Skeletal muscle tissue (tissue), 4 donors: Measurements from ENCODE around the gene BOC. TPM values are rescaled to one million over a fixed set of nuclear protein-coding genes. Genes with fewer than 3 reads are reported as not detected.

Experiments
- H3K27ac ChIP-seq: one replicate; pipeline ENCODE4 v1.7.0; 2013; ENCODE audit warnings: mild to moderate bottlenecking, low read depth, low read length, inconsistent platforms
- H3K27me3 ChIP-seq, 3 donors: one replicate each; pipeline ENCODE4 v1.7.0; 2013; ENCODE audit warnings: low read length in 3 of 3; ENCODE audit not compliant: control insufficient read depth in 3 of 3, insufficient read depth in 3 of 3
- H3K36me3 ChIP-seq, 3 donors: one replicate each; pipeline ENCODE4 v1.7.0; 2013; ENCODE audit warnings: low read length in 3 of 3; ENCODE audit not compliant: control insufficient read depth in 3 of 3, insufficient read depth in 3 of 3
- H3K4me1 ChIP-seq, 3 donors: one replicate each; pipeline ENCODE4 v1.7.0; 2013; ENCODE audit warnings: low read length in 3 of 3, mild to moderate bottlenecking in 3 of 3; ENCODE audit not compliant: control insufficient read depth in 3 of 3, insufficient read depth in 3 of 3
- H3K4me3 ChIP-seq, 3 donors: one replicate each; pipeline ENCODE4 v1.7.0; 2013; ENCODE audit warnings: low read length in 3 of 3
- H3K9ac ChIP-seq, 3 donors: one replicate each; pipeline ENCODE4 v1.7.0; 2013; ENCODE audit warnings: low read length in 3 of 3, mild to moderate bottlenecking in 3 of 3, moderate library complexity in 2 of 3, low read depth in 1 of 3
- H3K9me3 ChIP-seq, 3 donors: one replicate each; pipeline ENCODE4 v1.7.0; 2013; ENCODE audit warnings: low read length in 3 of 3; ENCODE audit not compliant: control insufficient read depth in 3 of 3
- total RNA-seq: library from RNA; depleted of rRNA; stranded (reverse); fragments of >200 nt; gene quantifications from one replicate; pipeline ENCODE4 v1.2.3, GENCODE V29; 2014
- donor health status: Osteomylitis.

BOC gene
- total RNA-seq: 28.7 TPM

DNA sequence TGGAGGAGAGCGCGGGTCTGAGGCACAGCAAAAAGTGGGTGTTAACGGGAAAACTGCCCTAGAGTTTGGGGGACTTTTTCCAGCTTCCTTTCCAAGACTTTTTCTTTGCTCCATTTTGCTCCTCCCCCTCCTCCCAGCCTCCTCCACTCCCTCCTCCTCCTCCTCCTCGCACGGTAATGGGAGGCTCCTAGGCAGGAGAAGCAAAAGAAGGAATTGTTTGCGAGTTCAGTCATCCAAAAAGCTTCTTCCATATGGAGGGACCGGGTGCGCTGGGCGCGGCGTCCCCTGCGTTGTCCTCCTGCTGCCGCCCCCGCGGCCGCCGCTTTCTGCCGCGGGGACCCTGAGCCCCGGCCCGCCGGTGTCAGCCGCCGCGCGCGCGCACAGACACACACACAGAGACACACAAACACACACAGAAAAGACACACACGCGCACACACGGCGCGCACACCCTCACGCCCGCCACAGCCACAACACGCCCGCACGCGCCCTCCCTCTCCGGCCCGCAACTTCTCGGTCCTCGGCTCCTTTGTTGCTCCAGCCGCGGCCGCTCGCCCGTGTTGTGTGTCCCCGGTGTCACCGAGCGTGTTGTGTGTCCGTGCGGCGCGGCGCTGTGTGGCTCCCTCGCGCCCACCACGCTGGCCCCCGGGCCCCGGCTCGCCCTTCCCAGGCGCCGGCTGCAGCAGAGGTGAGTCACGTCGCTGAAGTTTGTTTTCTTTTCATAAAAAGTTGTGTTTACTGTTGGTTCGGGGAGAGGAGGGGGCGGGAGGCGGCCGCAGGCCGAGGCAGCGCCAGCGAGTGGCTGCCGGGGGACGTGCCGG lies at the start of gene BOC:
Gene BOC, plus strand, starts transcription at position 228 of the 820 bp plus-strand sequence. CDS start 38,246 bp downstream, outside the sequence.
- Histone ChIP-seq H3K9me3 (no peaks in the 10 kb centered on the region), H3K4me1 (peaks cover 10 to 19% (median 13%) of the 10 kb centered on the region in 3 donors), H3K27ac (peak within 1 kb of the TSS; percentile 72), H3K27me3 (peaks cover 11 to 33% (median 25%) of the 10 kb centered on the region in 3 donors), H3K36me3 (peaks cover 0 to 3% (median 0%) of the 10 kb centered on the region in 3 donors), H3K9ac (peak within 1 kb of the TSS; percentile 75 to 81 (median 76)), H3K4me3 (peak within 1 kb of the TSS; percentile 81 to 87 (median 82))

- Histone ChIP-seq H3K27ac (no peak overlapping the region), H3K9me3 (no peaks in the 10 kb centered on the region), H3K36me3 (no peaks in the 10 kb centered on the region), H3K9ac (no peak overlapping the region), H3K27me3 (no peaks in the 10 kb centered on the region), H3K4me1 (peaks cover 7 to 9% (median 8%) of the 10 kb centered on the region in 3 donors), H3K4me3 (no peak overlapping the region)
These were observed 49.7 kb upstream of the BOC start for GRCh38 chr3:113161661-113162060.

- Histone ChIP-seq H3K4me1 (peaks cover 13 to 23% (median 14%) of the 10 kb centered on the region in 3 donors), H3K27ac (no peak overlapping the region), H3K36me3 (no peaks in the 10 kb centered on the region), H3K9ac (no peak overlapping the region), H3K9me3 (no peaks in the 10 kb centered on the region), H3K4me3 (no peak overlapping the region), H3K27me3 (no peaks in the 10 kb centered on the region)
These were observed 48.2 kb upstream of the BOC start for GRCh38 chr3:113163152-113163551.

- Histone ChIP-seq H3K27me3 (no peaks in the 10 kb centered on the region), H3K9ac (peak overlapping the region in 2 of 3 donors; percentile 68 to 73), H3K36me3 (no peaks in the 10 kb centered on the region), H3K4me3 (no peak overlapping the region), H3K27ac (peak overlapping the region; percentile 70), H3K9me3 (no peaks in the 10 kb centered on the region), H3K4me1 (peaks cover 13 to 23% (median 14%) of the 10 kb centered on the region in 3 donors)
These were observed 45.5 kb upstream of the BOC start for GRCh38 chr3:113165841-113166240.

GRCh38 chr3:113166357-113166718 lies 45.0 kb upstream of the BOC start:
- peak overlapping the region in 1 of 3 donors; percentile 46 for H3K4me3 ChIP-seq
- H3K4me1 ChIP-seq: peaks cover 13 to 23% (median 14%) of the 10 kb centered on the region in 3 donors
- H3K36me3 ChIP-seq: no peaks in the 10 kb centered on the region
- peak overlapping the region; percentile 70 for H3K27ac ChIP-seq
- H3K9ac ChIP-seq: peak overlapping the region in 2 of 3 donors; percentile 68 to 73
- H3K27me3 ChIP-seq: no peaks in the 10 kb centered on the region
- no peaks in the 10 kb centered on the region for H3K9me3 ChIP-seq

DNA sequence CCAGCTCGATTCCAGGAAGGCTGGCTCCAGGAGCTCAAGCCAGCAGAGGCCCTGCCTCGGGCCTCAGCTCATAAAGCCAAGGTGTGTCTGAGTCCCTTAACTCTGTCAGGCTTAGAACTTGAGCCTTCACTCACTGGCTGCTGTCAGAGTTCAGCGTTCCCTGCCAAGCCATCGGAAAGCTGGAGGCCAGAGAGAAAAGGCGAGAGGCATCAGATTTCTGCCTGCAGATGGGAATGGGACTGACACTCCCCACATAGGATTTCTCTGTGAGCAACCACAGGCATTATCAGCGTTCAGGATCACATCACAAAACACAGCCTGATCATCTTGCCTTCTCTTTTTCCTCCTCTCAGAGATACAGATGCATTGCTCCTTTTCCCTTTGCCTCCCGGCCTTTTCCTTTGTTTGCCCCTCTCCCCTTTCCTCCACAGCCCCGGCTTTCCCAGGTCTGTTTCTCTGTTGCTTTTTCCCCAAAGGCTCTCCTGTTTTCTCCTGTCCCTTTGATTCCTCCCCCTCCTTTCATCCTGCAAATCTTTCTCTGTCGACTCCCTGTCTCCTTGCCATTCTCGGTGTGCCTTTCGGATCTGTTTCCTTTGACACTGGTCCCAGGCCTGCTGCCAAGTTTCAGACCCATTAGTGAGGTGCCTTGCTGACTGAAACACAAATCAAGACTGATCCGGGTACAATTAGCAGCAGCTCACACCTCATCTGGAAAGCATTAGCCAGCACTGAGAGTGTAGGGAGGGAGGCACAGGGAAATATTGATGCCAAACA lies 44.5 kb upstream of the BOC start:
- H3K27ac ChIP-seq: peak overlapping the region; percentile 70
- no peaks in the 10 kb centered on the region for H3K9me3 ChIP-seq
- peak overlapping the region; percentile 34 to 73 (median 68) for H3K9ac ChIP-seq
- peaks cover 13 to 23% (median 14%) of the 10 kb centered on the region in 3 donors for H3K4me1 ChIP-seq
- H3K4me3 ChIP-seq: peak overlapping the region in 2 of 3 donors; percentile 8 to 46
- H3K27me3 ChIP-seq: no peaks in the 10 kb centered on the region
- H3K36me3 ChIP-seq: no peaks in the 10 kb centered on the region

DNA sequence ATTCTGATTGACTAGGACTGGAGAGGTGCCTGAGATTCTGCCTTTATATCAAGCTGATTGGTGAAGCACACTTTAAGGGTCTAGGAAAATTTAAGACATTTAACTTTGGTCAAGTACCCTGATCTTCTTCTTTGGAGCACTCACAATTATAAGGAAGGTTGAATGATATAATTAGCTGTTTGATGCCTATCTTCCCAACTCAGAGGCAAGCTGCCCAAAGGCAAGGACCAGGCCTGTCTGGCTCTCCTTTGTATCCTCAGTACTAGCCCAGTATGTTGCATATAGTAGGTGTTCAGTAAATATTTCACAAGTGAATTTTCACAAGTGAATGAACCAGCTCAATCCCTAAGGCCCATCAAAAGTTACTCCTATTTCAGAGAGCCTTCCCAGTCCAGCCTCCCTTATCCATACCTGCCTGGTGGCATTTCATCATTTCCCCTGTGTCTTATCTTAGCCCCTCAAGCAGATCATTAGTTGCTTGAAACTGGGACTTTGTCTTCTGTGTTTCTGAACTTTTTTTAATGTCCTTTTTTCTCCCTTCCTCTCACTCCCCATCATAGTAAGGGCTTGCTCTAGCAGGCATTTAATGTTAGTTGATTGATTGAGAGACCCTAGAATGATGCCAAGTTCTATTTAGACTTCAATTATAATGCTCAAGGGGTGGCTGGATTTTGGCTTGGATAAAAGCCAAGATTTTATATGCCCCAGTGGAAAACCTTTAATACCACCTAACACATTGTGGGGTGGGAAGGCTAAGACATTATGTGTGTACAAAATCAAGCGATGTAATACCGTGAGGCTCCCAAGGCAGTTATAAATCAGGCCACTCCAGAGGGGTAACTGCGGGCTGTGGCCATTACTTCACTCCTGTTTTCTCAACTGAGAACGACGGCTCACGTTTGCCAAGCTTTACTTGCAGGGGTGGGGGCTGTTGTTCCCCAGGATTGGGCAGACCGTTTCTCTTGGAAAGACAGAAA lies 43.2 kb upstream of the BOC start:
- H3K9ac ChIP-seq: peak overlapping the region in 1 of 3 donors; percentile 34

GRCh38 chr3:113169891-113170452 lies 41.4 kb upstream of the BOC start:
- Histone ChIP-seq H3K27ac (no peak overlapping the region), H3K36me3 (no peaks in the 10 kb centered on the region), H3K9me3 (no peaks in the 10 kb centered on the region), H3K4me1 (peaks cover 13 to 23% (median 14%) of the 10 kb centered on the region in 3 donors), H3K4me3 (no peak overlapping the region), H3K9ac (no peak overlapping the region), H3K27me3 (no peaks in the 10 kb centered on the region)

More for the DNA sequence above, 43.2 kb upstream of the BOC start:
- no peaks in the 10 kb centered on the region for H3K36me3 ChIP-seq
- no peaks in the 10 kb centered on the region for H3K9me3 ChIP-seq
- no peak overlapping the region for H3K4me3 ChIP-seq
- H3K4me1 ChIP-seq: peaks cover 13 to 23% (median 14%) of the 10 kb centered on the region in 3 donors
- peak overlapping the region; percentile 70 for H3K27ac ChIP-seq
- no peaks in the 10 kb centered on the region for H3K27me3 ChIP-seq

DNA sequence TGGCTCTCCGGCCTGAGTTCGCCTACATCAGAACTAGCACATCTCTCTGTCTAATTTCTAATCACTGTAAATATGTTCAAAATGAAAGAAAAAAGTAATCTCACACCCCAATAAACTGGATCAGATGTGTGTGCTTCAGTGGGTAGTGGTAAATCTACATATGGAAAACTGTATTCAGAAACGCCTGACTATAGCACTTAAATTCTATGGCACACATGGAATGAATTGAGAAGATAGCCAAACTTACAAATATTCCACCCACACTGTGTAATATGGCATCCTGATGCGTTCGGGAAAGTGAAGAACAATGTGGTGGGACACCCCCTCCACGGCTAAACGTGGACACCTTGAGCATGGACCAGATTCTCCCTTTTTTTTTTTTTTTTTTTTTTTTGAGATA lies 40.6 kb upstream of the BOC start:
- Histone ChIP-seq H3K36me3 (no peaks in the 10 kb centered on the region), H3K4me3 (no peak overlapping the region), H3K27ac (no peak overlapping the region), H3K27me3 (no peaks in the 10 kb centered on the region), H3K9me3 (no peaks in the 10 kb centered on the region), H3K9ac (no peak overlapping the region), H3K4me1 (peaks cover 13 to 23% (median 14%) of the 10 kb centered on the region in 3 donors)
